MV-4-11 (cell line): ENCODE data around the gene PTGDR.

ENCODE experiments used
- DNase-seq: peaks from one replicate; lab custom pipeline; 2025; lab: John Stamatoyannopoulos, UW

The PTGDR gene, protein sequence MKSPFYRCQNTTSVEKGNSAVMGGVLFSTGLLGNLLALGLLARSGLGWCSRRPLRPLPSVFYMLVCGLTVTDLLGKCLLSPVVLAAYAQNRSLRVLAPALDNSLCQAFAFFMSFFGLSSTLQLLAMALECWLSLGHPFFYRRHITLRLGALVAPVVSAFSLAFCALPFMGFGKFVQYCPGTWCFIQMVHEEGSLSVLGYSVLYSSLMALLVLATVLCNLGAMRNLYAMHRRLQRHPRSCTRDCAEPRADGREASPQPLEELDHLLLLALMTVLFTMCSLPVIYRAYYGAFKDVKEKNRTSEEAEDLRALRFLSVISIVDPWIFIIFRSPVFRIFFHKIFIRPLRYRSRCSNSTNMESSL

DNA sequence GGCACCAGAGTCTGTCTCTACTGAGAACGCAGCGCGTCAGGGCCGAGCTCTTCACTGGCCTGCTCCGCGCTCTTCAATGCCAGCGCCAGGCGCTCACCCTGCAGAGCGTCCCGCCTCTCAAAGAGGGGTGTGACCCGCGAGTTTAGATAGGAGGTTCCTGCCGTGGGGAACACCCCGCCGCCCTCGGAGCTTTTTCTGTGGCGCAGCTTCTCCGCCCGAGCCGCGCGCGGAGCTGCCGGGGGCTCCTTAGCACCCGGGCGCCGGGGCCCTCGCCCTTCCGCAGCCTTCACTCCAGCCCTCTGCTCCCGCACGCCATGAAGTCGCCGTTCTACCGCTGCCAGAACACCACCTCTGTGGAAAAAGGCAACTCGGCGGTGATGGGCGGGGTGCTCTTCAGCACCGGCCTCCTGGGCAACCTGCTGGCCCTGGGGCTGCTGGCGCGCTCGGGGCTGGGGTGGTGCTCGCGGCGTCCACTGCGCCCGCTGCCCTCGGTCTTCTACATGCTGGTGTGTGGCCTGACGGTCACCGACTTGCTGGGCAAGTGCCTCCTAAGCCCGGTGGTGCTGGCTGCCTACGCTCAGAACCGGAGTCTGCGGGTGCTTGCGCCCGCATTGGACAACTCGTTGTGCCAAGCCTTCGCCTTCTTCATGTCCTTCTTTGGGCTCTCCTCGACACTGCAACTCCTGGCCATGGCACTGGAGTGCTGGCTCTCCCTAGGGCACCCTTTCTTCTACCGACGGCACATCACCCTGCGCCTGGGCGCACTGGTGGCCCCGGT is at the start of gene PTGDR:
TSS of gene PTGDR (plus strand) at position 198 of the 778 bp plus-strand sequence. CDS start at position 315, 117 bp downstream.
- DNase-seq: no peak

DNA sequence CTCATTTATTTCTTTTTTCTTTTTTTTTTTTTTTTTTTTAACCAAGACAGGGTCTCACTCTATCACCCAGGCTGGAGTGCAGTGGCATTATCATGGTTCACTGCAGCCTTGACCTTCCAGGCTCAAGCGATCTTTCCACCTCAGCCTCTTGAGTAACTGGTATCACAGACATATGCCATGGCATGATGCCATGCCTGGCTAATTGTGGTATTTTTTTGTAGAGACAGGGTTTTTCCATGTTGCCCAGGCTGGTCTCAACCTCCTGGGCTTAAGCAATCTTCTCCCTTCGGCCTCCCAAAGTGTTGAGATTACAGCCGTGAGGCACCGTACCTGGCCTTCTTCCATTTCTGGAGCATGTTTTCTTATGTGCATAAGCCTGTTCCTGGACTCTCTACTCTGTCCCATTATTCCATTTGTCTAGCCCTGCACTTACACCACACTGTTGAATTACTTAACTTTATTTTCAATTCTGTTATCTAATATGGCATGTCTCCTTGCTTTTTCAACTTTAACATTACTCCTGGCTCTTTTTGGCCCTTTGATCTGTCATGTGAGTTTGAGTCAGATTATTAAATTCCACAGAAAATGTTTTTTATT is 47.9 kb upstream of the PTGDR start:
- DNase-seq: no peak

DNA sequence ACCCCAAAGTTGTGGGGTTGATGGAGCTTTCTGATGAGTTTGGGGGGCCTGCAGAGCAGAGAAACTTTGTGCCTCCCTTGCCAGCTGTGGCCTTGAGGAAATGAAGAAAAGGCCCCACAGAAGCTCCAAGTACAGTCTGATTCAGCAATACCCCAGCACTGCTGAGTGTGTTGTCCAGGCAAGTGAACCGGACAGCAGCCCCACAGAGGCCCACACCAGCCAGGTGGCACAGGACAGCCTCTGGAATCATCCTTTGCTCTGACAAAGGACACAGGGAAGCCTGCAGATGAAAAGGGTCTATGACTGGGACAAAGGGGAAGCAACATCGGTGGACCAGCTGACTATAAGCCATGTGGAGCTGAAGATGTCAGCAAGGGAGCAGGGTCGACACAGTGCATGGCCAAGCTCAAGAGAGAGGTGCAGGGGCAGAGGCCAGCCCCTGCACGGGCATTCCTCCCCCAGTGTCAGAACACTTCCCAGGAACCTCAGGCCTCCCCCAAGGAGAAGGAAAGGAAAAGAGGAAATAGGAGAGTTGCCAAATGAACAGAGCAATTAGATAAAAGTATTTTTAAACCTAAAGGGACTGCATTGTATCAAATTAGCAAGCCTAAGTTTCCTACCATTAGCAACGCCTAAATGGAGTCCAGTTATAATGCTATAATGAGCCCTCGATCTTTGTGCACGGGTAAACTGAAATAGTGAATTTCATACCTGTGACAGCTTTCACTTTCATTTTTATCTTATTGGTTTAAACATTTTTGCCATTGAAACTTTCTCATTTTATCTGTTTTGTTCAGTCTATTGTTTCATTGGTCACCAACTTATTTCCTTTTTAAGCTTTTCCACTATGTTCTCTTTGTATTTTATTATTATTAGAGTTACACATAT is 46.3 kb upstream of the PTGDR start:
- DNase-seq: peak; percentile 4

DNA sequence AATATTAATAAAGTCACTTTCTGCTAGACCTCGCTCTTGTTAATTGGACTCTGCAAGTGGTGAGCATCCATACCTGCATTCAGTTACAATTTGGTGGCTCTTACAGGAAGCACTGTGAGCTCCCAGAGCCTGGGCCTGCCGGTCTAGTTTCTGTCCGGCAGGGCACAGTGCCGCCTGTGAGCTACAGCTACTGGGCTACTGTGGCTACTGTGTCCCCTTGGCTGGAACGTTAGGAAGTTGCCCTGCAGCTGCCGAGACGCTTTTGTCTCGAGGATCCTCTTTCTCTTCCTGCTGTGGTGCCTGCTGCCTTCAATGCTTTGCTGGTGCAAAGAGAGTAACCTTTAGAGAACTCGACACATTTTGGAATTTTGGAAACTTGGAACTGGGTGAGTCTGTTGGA is 44.6 kb upstream of the PTGDR start:
- DNase-seq: peak; percentile 9

DNA sequence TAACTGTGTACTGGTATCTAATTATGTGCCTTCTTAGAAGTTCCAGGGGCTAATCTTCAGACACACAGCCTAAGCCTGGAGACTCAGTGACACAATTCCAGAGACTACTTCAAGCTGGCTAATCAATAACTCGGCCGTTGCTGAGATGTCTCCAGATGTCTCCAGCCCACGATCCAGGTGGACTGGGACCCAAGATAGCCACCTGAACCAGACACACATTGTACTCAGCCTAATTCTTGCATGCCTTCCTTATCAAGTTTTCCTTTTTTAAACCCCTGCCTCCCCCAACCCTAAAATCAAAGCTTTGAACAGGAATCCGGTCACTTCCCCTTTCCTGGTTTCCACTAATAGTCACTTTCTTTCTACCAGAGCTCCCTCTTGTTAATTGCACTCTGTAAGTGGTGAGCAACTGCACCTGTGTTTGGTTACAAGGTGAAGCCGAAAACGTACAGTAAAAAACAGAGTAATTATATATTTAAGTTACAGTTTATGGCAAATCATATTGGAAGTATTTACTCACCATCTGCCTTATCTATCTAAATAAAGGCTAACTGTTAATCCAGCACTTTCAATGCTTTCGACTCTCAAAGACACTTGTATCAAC is 39.8 kb upstream of the PTGDR start:
- no peak for DNase-seq

DNA sequence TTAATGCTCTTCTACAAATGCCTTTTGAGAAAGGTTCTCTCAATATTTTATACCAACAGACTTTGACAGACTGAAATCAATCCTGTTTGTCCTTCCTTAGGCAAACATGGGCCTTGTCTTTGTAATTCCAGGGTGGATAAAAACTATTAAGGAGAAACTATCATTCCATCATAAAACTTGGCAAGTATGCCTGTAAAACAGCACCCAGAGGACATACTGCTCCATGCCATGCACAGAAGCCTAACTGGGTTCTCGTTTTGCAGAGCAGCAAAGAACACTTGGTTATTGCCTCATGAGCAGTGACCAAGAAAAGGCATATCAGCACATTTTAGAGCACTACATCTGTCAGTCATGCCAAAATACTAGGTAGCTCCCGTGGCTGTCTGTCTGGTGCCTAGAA is 33.8 kb upstream of the PTGDR start:
- no peak for DNase-seq

DNA sequence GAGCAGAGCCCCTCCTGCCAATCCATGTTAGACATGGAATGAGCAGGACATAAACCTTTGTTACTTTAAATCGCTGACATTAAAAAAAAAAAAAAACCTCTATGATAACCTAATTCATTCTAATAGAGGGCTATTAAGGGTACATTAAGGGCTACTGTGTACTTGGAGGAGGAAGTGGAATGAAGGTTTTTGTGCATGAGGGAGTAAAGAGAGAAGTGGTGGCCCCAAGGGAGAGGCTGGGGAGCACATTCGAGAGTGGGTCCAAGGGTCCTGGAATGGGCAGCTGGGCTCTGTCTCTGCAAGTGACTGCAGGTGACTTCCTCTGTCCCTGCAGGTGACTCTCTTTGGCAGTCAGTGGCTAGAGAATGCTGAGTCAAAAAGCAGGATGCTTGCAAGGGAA is 32.1 kb upstream of the PTGDR start:
- DNase-seq: no peak

DNA sequence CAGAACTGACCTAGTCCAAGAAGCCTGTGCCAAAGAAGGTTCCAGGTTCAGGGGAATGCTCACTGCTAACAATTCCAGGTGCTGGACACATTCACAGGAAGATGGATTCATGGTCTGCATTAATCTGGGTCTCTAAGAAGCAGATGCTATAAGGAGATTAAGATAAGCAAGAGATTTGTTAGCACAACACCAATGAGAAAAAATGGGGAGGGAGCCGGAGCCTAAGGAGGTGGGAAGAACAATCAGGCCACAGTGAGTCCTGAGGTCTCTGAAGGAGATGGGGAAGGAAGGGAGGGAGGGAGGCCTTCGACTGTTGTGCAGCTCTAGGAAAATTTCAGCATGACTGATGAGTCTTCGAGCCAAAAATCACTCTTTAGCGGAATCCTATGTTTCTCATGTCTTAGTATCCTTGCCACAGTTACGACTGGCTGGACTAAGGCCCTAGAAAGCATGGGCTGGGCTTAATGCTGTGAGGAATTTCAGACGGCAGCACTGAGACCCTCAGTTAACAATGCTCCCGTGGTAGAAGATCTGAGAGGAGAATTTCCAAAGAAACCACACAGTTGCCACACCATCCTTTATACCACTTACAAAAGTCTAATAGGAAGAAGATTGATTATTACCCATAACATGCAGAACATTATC is 31.5 kb upstream of the PTGDR start:
- DNase-seq: no peak

DNA sequence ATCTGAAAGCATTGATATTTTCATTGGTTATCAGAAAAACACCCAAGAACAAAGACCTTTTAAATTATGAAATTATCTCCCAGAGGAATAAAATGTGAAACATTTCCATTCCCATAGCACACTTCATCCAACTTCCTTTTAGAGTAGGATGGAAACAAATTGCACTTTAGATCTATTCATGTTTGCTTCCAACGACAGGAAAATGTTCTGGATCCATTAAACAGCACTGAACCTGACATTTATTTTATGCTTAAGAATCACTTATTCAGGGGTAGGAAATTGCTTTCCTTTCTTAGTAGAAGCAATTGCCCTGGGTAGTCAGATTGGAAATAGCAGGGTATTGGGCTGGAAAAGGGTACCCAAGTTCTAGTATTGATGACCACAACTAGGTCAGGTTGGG is 28.8 kb upstream of the PTGDR start:
- DNase-seq: no peak

DNA sequence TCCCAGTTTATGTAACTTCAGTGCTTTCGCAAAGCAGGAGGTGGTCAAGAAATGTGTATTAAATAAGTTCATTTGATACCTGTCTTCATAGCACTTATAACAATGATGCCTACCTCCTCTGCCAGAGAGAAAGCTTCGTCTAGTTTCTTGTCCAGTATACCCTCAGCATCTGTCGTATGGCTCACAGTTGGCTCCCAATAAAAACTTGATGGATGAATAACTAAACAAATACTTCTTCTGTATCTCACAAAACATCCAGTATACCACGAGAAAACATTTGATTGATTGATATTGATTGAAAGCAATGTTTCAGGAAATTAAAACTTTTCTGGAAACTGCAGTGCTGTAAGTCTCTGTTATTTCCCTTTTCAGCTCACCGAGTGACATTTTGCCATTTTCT is 26.9 kb upstream of the PTGDR start:
- no peak for DNase-seq

DNA sequence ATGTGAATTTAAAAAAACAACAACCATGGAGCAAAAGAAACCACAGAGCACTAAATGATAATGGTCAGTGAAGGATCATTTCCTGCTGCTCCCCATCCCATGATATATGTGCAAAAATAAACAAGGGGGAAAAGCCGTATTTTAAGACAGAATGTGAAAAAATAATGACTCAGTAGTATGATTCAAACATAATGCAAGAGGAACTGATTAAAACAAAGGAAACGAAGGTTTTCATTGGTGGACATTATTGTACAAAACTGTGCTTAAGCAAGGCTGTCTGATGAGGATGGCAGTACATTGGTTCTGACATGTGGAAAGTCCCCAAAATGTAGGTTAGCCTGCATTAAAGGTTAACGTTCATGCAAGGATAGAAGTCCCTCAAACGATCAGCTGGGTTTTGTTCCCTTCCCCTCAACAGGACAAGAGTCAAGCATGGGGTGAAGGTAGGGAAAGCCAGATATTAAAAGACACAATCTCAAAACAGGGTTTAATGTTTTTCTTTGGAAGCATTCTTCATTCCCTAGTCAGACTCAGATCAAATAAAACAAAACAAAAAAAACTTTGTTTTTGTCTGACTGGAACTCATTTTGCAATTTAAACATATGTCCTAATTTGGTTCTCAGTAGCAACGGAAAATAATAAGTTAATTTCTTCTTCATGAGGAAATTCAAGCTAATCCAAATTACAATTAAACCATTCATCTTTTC is 26.3 kb upstream of the PTGDR start:
- peak; percentile 50 for DNase-seq

DNA sequence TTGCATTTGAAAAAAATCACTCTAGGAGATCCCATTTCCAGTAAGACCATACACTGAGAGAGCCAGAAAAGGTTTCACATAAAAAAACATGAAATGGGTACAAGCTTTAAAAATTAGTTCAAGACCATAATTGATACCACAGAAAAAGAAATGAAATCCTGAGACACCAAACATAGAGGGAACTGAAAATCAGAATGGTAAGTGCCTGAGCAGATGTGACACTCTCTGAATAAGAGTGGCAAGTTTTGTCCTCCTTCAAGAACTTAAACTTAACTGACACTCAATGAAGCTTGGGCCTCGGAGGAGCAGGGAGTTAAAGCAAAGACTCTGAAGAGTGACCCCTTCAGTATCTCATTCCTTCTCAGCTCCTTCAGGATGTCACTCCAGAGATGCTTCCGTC is 23.2 kb upstream of the PTGDR start:
- DNase-seq: peak; percentile 40

DNA sequence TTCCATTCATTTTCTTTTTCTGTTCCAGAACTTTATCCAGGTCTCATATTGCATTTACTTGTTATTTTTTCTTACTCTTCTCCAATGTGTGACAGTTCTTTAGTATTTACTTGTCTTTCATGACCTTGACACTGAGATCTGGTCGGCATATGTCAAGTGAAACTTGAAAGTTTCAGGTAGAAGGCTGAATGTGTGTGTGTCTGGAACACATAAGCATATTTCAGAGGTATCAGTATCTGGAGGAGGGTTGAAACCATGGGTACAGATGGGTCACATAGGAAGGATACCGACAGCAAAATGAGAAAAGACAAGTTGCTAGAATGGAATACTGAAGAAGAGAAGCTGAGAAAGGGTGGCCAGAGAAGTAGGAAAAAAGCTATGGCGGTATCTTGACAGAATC is 22.5 kb upstream of the PTGDR start:
- DNase-seq: no peak

DNA sequence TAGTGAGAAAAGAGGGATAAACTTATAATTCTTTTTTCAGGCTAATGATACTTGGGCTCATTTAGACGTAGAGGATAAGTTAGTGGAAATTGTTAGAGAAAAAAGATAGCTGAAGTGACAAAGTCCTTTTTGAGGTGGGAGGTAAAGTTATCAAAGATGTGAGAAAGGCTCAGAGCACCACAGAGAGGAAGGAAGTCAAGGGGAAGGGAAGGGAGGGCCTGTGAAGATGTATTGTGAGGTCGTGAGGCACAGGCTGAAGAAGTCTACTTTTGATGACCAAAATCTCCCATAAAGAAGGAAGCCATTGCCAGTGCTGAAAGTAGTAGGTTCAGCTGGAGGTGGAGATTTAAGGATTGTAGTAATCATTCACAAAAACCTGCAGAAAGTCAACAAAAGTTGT is 19.4 kb upstream of the PTGDR start:
- DNase-seq: no peak

DNA sequence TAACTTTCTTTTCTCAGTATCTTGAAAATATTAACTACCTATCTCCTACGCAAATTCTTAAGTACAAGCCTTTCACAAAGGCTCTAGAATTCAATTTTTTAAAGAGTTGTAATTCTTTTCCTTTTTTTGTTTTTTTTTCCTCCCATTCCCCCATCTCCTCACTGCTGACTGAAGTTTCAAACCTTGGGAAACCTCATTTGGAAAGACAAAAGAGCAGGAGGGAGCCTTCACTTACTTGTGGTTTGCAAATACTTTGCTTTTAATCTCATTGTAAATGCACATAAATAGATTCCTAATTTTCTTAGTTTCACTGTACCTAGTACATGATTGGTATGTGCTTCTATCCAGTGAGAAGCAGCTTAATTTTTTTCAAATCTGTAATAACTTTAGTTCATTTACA is 15.8 kb upstream of the PTGDR start:
- no peak for DNase-seq

DNA sequence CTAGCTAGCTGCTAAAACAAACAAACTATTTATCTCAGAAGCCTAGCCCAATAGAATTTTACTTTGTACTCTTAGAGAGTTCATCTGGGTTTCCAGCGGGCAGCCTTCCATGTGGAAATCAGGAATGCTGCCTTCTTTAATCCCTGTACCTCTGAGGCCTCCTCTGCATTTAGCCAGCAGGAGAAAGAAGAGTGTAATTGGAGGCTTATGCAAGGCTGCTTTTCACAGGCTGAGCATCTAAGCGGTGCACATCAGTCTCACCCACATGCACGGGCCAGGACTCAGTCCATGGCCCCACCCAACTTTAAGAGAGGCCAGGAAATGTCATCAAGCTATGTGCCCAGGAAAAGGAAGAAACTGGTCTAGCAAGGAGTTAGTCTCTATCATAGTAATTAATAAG is 14.0 kb upstream of the PTGDR start:
- DNase-seq: no peak

DNA sequence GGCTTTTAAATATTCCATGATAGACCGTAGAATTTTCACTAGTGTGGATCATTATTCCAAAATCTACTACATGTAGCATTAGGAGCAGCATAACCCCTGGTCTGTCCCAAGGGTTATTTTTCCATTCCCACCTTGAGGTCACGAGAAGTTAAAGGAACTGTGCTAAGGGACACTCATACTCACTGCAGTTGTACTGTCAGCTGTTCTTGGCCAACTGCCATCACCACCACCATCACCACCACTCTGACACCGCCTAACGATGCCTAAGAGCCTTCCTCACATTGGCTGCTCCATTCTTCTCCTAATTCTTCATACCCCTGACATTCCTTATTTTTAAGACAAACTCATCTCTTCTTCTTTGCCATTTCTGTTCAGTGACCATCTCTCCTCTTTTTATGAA is 13.4 kb upstream of the PTGDR start:
- no peak for DNase-seq

DNA sequence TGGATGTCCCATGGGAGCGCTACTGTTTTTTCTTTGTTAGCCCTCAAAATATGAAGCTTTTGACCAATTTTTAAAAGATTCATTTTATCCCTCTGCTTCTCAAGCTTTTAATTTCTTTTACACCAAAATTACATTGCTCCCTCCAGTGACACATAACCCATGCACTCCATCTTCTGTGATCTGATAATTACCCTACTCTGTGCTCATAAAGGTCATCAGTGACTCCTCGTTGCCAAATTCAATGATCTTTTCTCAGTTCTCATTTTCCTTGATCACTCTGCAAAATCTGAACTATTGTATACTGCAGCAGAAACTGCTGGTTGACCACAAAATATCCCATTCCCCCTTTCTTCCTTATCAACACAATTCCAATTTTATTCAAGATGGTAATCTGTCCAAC is 8.7 kb upstream of the PTGDR start:
- DNase-seq: peak; percentile 26

DNA sequence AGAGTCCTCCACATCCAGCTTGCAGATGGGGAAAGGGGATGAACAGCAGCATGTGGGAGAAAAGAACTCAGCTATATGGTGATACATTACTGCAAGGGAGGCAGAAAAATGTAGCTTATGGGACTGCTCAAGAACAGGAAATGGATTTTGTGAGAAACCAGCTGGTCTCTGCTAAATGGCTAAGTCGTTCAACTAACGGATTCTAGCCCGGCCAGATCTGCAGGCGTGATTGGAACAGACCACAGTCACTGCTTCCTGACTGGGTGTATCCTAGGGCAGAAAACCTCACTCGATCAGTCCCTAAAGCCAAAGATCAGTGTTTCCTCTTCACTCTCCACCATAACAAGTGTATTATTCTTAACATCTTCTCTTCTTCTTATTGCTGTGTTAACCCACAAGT is 8.1 kb upstream of the PTGDR start:
- DNase-seq: peak; percentile 73

DNA sequence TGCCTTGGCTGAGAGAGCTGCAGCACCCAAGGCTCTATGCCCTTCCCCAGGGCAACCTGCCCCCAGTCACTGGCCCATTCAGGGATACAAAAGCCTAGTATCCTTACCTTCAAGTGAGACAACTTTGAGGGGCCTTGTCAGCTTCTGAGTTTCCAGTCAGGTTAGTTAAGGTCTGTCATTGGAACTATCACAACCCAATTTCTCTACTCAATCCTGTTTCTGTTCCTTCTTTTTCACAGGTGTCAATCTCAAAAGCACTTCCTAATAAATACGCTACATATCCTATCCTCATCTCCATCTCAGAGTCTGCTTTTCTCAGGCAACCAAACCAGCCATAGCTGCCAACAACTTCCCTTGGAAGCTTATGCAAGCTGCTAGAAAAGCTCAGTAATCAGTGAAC is 4.9 kb upstream of the PTGDR start:
- no peak for DNase-seq

DNA sequence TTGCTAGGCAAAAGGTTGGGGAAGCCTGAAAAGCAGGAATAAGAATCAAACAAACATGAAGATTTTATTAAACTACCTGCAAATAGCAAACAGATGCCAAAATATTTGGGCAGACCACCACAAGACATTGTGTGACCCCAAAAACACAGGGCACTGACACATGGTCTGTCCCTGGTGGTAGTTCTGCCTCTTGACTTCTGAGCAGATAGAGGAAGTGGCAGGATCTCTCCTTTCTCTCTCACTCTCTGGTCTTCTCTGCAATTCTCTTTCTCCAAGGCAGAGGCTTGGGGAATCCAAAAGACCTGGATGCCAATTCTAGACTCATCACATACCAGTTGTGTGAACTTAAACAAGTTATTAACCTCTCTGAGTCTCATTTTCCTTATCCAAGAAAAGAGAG is 4.3 kb upstream of the PTGDR start:
- no peak for DNase-seq
